HCEC 1CT (cell line): ENCODE measurements around the gene HIVEP1.

Source experiments
- DNase-seq: peaks from one replicate; pipeline ENCODE4 v3.0.0-alpha.2; 2017

HIVEP1 gene

DNA sequence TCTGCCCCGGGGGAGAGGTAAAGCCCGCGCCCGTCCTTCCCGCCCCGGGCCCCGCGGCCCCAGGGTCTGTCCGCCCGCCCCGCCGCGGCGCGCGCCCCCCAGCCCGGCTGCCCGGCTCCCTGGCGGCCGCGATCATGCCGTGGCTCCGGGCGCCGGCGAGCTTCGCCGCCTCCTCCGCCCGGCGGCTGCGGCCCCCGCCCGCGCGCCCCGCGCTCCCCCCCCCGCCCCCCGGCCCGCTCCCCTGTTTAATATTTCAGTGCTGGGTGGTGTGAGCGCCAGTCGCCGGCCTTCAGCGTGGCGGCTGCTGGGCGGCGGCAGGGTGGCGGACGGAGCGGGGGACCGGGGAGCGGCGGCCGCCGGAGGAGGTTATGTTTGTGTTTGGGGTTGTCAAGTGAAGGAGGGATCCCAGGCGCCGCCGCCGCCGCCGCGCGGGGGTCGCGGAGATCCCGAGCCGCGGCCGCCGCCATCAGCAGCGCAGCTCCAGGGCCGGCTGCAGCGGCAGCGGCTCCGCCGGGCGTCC lies at the start of gene HIVEP1:
HIVEP1 (plus strand) TSS at position 275 of the 520 bp plus-strand sequence. CDS start 3,317 bp downstream, outside the sequence.
- DNase-seq = peak; percentile 6

- DNase-seq = no peak
These were observed 48.2 kb upstream of the HIVEP1 start for GRCh38 chr6:11963756-11964500.

DNA sequence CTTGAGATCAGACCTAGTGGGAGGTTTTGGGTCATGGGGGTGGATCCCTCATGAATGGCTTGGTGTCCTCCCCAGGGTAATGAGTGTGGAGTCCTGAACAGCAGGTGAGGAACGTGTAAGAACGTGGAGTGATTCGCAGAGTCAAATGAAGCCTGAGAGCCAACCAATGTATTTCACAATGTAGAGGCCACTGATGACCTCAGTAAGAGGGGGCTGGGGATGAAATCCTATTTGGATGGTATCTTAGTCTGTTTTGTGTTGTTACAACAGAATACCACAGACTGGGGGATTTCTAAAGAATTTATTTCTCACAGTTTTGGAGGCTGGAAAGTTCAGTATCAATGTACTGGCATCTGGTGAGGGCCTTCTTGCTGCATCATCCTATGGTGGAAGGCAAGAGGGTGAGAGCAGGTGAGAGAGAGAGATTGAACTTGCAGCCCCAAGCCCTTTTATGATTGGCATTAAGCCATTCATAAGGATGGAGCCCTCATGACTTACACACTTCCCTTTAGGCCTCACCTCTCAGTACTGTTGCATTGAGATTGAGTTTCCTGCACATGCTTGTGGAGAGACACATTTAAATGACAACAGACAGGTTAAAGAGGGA lies 47.3 kb upstream of the HIVEP1 start:
- DNase-seq = no peak

DNA sequence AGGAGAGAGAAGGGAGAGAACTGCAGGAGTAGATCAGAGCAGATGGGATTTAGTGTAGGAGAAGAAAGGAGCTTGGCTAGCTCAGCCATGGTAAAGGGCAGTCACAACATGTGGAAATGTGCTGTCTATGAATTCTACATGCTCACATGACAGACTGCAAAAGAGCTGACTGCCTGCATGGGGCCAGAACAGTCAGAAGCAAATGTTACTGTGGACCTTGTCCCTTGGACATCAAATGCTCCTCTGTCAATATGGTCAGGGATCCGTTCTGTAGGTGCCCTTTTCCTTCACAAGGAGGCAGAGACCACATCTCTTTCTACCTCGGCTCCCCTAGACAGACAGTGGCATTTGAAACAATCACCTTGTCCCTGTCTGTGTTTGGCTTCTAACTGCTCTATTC lies 46.6 kb upstream of the HIVEP1 start:
- no peak for DNase-seq

- DNase-seq = no peak
These were observed 43.8 kb upstream of the HIVEP1 start for GRCh38 chr6:11968241-11968806.

- no peak for DNase-seq
These were observed 43.0 kb upstream of the HIVEP1 start for GRCh38 chr6:11969092-11969491.

DNA sequence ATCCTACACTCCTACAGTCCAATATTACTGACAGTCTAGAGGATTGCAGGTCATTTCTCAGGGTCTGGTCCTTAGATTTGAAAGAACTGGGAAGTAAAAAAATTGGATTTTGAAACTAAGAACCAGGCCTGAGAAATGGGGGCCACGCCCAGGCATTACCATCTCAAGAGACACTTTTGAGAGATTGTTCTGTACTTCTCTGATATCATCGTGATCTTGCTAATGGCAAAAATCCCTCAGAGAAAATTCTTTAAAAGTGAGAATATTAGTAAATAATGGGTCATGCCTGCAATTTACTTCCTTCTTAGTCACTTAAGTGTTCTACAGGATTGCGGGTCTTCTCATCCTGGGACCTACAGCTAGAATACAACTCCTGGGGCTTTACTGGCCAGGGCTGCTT lies 42.0 kb upstream of the HIVEP1 start:
- DNase-seq = no peak

DNA sequence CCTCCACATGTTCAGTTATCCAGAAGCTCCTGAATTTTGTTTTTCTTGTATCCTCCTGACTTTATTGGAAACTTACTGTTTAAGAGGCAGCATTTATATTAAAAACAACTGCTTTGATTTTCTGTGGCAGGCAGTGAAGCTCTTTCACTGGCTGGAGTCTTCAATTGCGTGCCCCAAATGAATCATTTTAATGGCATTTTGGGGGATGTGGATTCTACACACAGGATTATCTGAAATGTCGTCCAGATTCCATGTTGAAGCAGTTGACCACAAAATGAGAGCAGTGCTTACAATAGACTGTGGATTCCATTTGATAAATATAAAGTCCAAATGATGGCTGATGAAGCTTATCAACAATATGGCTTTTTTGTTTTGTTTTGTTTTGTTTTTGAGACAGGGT lies 41.0 kb upstream of the HIVEP1 start:
- DNase-seq = peak; percentile 84

DNA sequence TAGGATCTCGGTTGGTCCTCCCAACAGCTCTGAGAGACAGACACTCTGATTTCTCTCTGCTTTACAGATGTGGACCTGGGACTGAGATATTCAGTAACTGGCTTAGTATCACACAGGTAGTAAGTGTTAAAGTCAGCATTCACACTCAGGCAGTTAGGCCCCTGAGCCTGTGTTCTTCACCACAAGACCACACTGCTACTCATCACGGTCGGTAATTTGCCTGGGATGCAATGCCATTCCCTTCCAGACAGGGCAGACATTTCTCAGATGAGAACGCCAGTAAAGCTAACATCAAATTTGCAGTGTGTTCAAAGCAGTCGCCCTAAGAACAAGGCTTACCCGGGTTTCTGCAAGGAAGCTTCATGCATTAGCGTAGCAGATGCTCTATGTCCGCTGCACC lies 39.8 kb upstream of the HIVEP1 start:
- DNase-seq = no peak

- no peak for DNase-seq
These were observed 39.3 kb upstream of the HIVEP1 start for GRCh38 chr6:11972806-11973205.

- no peak for DNase-seq
These were observed 38.9 kb upstream of the HIVEP1 start for GRCh38 chr6:11973238-11973637.

- DNase-seq = peak; percentile 40
These were observed 38.0 kb upstream of the HIVEP1 start for GRCh38 chr6:11974089-11974488.

DNA sequence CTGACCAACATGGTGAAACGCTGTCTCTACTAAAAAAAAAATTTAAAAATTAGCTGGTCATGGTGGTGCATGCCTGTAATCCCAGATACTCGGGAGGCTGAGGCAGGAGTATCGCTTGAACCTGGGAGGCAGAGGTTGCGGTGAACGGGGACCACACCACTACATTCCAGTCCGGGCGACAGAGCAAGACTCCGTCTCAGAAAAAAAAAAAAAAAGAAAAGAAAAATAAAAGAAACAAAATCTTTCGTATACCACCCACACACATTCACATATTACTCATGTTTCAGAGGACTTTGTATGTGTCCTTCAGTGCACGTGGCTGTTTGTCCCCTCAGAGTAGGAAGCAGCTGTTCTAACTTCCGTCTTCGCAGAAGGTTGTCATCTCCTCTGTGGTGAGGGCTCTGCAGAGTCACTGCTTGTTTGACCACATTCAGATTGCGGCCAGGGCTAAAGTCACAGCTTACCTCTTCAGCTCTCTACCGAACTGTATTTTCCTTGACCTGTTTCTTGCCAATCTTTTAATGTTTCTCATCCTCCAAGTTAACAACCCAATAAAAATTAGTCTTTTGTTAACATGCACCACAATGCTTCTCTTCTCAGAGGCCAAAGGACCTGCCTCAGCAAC lies 36.6 kb upstream of the HIVEP1 start:
- no peak for DNase-seq

DNA sequence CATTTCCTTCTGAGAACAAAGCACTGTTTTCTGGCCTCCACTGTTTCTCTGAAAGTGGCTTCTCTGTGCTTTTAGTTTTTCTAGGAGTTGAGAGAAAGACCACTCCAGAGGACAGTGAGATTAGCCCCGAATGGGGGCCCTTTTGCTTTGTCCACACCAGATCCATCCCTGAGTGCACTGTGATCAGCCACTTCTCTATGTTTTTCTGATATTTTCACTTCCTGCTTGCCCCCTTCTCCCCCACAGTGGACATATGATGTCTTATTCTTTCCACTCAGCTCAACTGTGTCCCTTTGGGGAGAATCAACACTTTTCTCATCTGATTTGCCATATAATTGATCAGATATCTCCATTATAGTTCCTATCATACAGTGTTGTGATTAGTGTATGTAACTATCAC lies 35.6 kb upstream of the HIVEP1 start:
- DNase-seq = no peak

GRCh38 chr6:11977193-11977592 lies 34.9 kb upstream of the HIVEP1 start:
- DNase-seq = no peak

- DNase-seq = no peak
These were observed 34.4 kb upstream of the HIVEP1 start for GRCh38 chr6:11977738-11978137.

DNA sequence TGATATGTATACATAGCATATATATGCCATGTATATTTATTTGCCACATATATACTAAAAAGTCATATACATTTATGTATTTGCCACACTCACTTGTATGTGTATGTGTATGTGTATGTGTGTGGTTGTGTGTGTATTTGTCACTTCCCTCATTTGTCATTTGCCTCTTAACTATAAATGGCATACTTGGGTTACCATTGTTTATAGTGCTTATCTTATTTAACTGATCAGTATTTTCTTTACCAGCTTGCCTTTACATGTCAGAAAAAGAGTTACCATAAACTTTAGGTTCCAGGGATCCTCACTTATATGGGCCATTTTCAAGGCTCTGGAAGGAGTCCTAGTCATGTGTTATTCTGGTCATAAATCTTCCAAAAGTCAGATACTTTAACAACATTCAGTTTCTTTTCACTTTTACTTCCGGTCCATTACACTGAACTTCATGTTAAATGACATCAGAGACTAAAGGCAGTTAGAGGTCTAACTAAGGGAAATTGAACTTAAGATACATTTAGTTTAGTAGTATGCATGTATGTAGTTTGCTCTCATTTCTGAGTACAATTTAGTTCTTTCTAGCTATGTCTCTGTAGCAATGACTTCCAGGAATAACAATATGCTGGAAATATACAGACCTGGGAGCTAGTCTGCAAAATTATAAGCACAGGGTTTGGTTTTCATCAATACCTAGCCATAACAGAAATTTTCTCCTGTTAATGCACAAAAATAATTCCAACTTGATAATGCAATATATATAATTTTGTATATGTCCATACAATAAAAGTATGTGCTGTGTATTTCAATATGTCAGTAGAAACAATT lies 33.7 kb upstream of the HIVEP1 start:
- DNase-seq = no peak

DNA sequence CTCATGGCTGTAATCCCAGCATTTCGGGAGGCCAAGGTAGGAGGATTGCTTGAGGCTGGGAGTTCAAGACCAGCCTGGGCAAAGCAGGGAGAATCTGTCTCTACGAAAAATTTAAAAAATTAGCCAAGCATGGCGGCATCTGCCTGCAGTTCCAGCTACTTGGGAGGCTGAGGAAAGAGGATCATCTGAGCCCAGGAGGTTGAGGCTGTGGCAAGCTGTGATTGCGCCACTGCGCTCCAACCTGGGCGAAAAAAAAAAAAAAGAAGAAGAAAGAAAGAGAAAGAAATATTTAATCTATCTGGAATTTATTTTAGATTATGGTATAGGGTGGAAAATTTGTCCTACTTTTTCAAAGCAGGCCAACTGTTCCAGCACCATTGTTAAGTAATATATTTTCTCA lies 32.2 kb upstream of the HIVEP1 start:
- no peak for DNase-seq

- no peak for DNase-seq
These were observed 28.8 kb upstream of the HIVEP1 start for GRCh38 chr6:11983306-11983705.

GRCh38 chr6:11987386-11987785 lies 24.7 kb upstream of the HIVEP1 start:
- DNase-seq = no peak

DNA sequence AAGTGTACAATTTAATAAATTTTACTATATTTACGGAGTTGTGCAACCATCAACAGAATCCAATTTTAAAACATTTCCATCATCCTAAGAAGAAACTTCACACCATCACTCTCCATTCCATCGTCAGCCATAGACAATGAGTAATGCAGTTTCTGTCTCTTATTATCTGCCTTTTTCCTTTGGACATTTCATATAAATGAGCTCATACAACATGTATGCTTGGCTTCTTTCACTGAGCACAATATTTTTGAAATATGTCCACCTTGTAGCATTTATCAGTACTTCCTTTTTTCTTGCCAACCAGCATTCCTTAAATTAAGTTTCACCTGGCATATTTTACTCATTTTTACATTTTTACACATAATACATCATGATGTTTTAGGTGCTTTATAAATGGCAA lies 22.7 kb upstream of the HIVEP1 start:
- no peak for DNase-seq

DNA sequence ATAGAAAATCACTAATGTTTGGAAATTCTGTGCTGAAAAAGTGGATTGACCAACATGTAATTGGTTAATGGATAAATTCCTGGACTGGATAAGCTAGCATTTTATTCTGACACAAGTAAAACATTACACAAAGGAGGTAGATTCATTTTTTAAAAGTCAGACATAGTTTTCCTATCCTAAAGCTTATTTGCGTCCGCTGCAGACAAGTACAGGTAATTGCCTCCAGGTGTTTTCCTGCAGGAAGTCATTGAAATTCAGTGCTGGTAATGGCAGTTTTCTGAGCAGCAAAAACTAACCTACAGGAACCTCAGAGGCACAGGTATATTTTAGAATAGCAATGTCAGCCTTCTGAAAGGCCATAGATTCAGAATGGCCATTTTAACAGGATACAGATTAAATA lies 20.0 kb upstream of the HIVEP1 start:
- DNase-seq = no peak
